Measurements from ENCODE around the gene FTO. TPM values are rescaled to one million over a fixed set of nuclear protein-coding genes. Genes with fewer than 3 reads are reported as not detected.

The FTO gene
- total RNA-seq, 4 donors from 2014 or later: 29.0 to 64.1 (median 48.1) TPM

DNA sequence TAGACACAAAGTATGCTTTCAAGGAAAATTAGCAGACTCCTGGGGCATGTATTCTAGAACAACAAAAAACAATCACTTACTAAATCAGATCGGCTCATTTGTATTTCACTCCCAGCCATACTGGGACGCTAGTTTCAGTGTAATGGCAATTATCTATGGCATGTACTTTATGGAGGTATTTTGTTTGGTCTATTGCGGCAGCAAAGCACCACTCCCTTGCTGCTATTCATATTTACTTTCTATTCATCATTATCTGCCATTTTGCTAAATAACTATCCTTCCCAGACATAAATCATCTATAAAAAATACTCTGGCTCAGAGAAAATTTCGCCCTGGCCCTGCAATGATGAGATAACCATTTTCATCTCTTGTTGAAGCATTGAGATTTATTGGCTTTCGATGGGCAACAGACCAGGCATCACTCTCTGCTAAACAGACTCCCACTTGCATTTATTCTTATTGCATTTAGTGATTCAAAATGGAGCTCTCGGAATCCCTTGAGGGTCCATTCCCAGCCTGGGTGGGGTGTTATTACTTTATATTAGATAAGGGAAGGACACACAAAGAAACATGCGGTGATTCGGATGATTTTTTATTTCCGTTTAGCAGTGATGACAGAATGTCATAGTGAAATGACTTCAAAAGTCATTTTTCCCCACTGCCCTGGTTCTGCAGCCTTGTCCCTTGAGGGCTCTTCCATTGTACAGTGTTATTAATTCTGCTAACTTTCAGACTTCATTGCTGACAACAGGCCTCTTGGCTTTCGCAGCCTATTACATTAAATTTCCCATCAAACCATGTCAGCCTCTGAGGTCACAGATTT, 356.9 kb downstream of the FTO start:
- no peaks in the 10 kb centered on the region for H3K36me3 ChIP-seq
- intact Hi-C loops (cut with DNase I): no loop called here
- no peaks in the 10 kb centered on the region for H3K9me3 ChIP-seq
- no peaks in the 10 kb centered on the region for H3K27me3 ChIP-seq
- no peak overlapping the region for H3K4me3 ChIP-seq
- TF ChIP-seq POLR2A (IDR thresholded peaks at IDR 0.05): no peak
- TF ChIP-seq, protein P1, sequence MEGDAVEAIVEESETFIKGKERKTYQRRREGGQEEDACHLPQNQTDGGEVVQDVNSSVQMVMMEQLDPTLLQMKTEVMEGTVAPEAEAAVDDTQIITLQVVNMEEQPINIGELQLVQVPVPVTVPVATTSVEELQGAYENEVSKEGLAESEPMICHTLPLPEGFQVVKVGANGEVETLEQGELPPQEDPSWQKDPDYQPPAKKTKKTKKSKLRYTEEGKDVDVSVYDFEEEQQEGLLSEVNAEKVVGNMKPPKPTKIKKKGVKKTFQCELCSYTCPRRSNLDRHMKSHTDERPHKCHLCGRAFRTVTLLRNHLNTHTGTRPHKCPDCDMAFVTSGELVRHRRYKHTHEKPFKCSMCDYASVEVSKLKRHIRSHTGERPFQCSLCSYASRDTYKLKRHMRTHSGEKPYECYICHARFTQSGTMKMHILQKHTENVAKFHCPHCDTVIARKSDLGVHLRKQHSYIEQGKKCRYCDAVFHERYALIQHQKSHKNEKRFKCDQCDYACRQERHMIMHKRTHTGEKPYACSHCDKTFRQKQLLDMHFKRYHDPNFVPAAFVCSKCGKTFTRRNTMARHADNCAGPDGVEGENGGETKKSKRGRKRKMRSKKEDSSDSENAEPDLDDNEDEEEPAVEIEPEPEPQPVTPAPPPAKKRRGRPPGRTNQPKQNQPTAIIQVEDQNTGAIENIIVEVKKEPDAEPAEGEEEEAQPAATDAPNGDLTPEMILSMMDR (IDR thresholded peaks at IDR 0.05): no peak
- peaks cover 0 to 2% (median 0%) of the 10 kb centered on the region in 3 donors for H3K4me1 ChIP-seq
- no peak for DNase-seq
- no peak overlapping the region for H3K27ac ChIP-seq
- WGBS, 2 donors: 87 to 93% methylated on average over 10 of the region's 10 CpGs

DNA sequence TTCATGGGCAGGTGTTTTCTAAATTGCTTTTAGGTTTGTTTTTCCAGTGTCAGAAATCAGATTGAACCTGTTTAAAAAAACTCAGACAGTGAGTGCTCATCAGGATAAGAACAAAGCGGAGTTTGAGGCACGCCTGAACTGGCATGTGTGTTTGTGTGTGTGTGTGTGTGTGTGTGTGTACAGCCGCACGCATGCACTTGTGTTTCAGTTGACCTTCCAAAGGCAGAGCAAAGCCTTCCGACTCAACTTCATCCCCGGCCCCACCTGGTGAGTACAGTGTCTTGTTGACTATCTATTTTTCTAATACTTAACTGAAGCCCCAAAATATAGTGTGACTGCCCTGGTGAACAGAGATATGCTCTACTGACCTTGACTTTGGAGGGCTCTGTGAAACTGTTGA, 357.5 kb downstream of the FTO start:
- intact Hi-C loops (cut with DNase I): no loop called here
- 85 to 93% methylated on average over 6 of the region's 6 CpGs for WGBS, 2 donors
- TF ChIP-seq POLR2A (IDR thresholded peaks at IDR 0.05): no peak
- TF ChIP-seq, protein P1 (IDR thresholded peaks at IDR 0.05): no peak
- no peaks in the 10 kb centered on the region for H3K36me3 ChIP-seq
- H3K27me3 ChIP-seq: no peaks in the 10 kb centered on the region
- H3K9me3 ChIP-seq: no peaks in the 10 kb centered on the region
- peaks cover 0 to 9% (median 0%) of the 10 kb centered on the region in 3 donors for H3K4me1 ChIP-seq
- no peak overlapping the region for H3K4me3 ChIP-seq
- no peak for DNase-seq
- H3K27ac ChIP-seq: no peak overlapping the region

DNA sequence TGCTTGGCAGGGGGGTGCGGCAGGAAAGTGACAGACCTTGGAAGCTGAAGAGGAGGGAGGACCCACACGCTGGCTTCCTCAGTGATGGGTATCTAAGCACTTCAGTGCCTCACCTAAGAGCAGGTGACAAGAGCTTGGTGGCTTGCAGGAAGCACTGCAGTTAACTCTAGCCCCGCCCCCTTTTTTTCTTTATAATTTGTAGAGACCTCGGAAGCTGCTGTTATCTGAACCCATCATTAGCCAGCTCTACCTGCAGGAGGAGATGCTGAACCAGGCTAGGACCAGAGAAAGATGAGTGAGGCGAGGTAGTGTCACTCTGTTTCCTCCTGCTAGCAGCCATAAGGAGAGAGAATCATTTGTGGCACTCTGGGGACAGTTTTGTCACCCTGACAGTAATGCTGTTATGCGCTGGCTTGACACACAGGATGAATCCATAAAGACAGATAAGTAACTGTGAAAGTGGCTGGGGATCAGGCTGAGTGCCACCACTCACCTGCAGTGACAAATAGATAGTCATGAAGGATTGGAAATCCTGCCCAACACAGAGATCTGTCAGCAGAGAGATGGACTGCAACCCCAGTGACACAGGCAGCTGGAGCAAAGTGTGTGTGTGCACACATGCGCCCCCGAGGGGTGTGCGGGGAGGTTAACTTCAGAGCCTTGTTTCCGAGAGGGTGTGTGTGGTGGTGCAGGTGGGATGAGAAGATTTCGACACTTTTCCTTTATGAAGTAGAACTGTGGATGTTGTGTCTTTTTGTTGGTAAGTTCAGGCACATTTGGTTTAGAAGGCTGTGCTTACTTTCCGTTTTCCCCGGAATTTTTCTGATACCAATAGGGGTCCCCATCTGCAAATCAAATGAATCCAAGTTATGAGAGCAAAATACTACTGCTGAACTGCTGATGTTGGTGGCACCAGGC, 358.7 kb downstream of the FTO start:
- Histone ChIP-seq H3K4me1 (peaks cover 0 to 12% (median 0%) of the 10 kb centered on the region in 3 donors), H3K27me3 (no peaks in the 10 kb centered on the region), H3K27ac (no peak overlapping the region), H3K36me3 (no peaks in the 10 kb centered on the region), H3K9me3 (no peaks in the 10 kb centered on the region), H3K4me3 (no peak overlapping the region)
- intact Hi-C loops (cut with DNase I): no loop called here
- no peak for DNase-seq
- TF ChIP-seq POLR2A (IDR thresholded peaks at IDR 0.05): no peak
- TF ChIP-seq, protein P1 (IDR thresholded peaks at IDR 0.05): no peak
- WGBS, 2 donors: 82 to 86% methylated on average over 12 of the region's 13 CpGs

DNA sequence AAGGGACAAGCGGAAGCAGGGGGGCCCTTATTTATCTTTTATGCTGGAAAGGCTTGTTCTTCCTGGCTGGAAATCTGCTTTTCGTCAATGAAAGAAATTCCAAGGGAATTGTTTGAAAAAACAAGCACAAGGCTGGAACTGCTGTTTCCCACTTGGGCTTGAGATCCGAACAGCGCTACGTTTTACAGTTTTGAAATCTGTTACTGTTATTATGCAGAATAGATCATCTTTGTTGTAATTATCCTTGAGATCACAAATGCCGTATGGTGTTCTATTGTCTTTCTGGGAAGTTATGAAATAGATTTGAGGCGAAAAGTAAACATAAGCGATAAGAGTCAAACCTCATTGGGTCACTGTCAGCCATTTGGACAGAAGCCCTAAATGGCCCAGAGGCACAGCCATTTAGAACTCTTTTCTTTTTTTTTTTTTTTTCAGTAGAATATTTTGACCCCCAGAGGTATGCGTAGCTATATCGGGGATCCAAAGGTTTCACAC, 359.4 kb downstream of the FTO start:
- no peak for DNase-seq
- H3K36me3 ChIP-seq: no peaks in the 10 kb centered on the region
- H3K4me1 ChIP-seq: peaks cover 0 to 12% (median 0%) of the 10 kb centered on the region in 3 donors
- H3K4me3 ChIP-seq: no peak overlapping the region
- WGBS, 2 donors: 75 to 88% methylated on average over 10 of the region's 10 CpGs
- intact Hi-C loops (cut with DNase I): no loop called here
- no peak overlapping the region for H3K27ac ChIP-seq
- no peaks in the 10 kb centered on the region for H3K9me3 ChIP-seq
- TF ChIP-seq, protein P1 (IDR thresholded peaks at IDR 0.05): no peak
- TF ChIP-seq POLR2A (IDR thresholded peaks at IDR 0.05): no peak
- no peaks in the 10 kb centered on the region for H3K27me3 ChIP-seq

All from esophagus squamous epithelium (tissue), 5 donors.